ENCODE results near the gene SSTR5.

The SSTR5 gene

DNA sequence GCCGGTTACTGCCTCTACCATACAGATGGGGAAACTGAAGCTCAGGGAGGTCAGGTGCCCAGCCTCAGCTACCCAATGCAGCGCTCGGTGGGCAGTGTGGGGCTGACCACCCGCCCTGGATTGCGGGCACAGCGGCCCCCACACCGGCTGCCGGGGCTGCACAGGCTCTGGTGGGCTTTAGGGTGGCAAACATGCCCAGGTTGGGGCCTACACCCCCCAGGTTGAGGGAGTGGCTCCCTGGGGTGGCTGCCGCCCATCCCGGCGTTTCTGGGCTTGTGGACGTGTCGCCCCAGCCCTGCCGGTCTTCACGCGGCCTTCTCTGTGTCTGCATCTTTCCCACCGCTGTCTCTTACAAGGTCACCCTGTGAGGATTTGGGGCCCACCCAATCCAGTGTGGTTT is 40.9 kb upstream of the SSTR5 start:
- no peaks in the 10 kb centered on the region for H3K79me2 ChIP-seq
- no peaks in the 10 kb centered on the region for H3K36me3 ChIP-seq (ENCODE audit: control insufficient read depth, insufficient read depth, low read length)
- H3K9ac ChIP-seq = no peak overlapping the region
- no peak overlapping the region for H2AFZ ChIP-seq
- TF ChIP-seq, protein P1, sequence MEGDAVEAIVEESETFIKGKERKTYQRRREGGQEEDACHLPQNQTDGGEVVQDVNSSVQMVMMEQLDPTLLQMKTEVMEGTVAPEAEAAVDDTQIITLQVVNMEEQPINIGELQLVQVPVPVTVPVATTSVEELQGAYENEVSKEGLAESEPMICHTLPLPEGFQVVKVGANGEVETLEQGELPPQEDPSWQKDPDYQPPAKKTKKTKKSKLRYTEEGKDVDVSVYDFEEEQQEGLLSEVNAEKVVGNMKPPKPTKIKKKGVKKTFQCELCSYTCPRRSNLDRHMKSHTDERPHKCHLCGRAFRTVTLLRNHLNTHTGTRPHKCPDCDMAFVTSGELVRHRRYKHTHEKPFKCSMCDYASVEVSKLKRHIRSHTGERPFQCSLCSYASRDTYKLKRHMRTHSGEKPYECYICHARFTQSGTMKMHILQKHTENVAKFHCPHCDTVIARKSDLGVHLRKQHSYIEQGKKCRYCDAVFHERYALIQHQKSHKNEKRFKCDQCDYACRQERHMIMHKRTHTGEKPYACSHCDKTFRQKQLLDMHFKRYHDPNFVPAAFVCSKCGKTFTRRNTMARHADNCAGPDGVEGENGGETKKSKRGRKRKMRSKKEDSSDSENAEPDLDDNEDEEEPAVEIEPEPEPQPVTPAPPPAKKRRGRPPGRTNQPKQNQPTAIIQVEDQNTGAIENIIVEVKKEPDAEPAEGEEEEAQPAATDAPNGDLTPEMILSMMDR (IDR thresholded peaks at IDR 0.05) = no peak
- H3K27ac ChIP-seq = no peak overlapping the region
- no peaks in the 10 kb centered on the region for H3K9me3 ChIP-seq (ENCODE audit: control insufficient read depth, low read length)
- no peaks in the 10 kb centered on the region for H3K4me1 ChIP-seq
- no peak overlapping the region for H3K4me2 ChIP-seq (ENCODE audit: low read length)
- H3K27me3 ChIP-seq (ENCODE audit: control insufficient read depth, insufficient read depth, low read length) = no peaks in the 10 kb centered on the region
- H3K4me3 ChIP-seq (ENCODE audit: low read depth, low read length) = no peak overlapping the region

DNA sequence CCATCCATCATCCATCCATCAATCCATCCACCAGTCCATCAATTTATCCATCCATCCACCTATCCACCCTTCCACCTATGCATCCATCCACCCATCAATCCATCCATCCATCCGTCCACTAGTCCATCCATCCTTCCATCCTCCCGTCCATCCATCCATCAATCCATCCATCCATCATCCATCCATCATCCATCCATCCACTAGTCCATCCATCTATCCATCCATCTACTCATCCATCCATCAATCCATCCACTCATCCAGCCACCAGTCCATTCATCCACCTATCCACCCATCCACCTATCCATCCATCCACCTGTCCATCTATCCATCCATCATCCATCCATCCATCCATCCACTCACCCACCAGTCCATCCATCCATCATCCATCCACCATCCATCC is 39.9 kb upstream of the SSTR5 start:
- Histone ChIP-seq H3K27ac (no peak overlapping the region), H3K4me1 (no peaks in the 10 kb centered on the region), H2AFZ (no peak overlapping the region), H3K36me3 (ENCODE audit: control insufficient read depth, insufficient read depth, low read length) (no peaks in the 10 kb centered on the region), H3K27me3 (ENCODE audit: control insufficient read depth, insufficient read depth, low read length) (no peaks in the 10 kb centered on the region), H3K9ac (no peak overlapping the region), H3K4me3 (ENCODE audit: low read depth, low read length) (no peak overlapping the region), H3K79me2 (no peaks in the 10 kb centered on the region), H3K9me3 (ENCODE audit: control insufficient read depth, low read length) (no peaks in the 10 kb centered on the region), H3K4me2 (ENCODE audit: low read length) (no peak overlapping the region)
- TF ChIP-seq, protein P1 (IDR thresholded peaks at IDR 0.05) = no peak

DNA sequence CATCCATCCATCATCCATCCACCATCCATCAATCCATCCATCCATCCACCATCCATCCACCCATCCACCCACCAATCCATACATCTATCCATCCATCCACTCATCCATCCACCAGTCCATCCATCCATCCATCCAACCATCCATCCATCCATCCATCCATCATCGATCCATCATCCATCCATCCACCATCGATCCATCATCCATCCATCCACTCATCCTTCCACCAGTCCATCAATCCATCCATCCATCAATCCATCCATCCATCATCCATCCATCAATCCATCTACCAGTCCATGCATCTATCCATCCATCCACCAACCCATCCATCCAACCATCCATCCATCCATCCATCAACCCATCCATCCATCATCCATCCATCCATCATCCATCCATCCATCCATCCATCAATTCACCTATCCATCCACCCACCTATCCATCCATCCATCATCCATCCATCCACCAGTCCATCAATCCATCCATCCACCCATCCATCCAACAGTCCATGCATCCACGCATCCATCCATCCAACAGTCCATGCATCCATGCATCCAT is 39.3 kb upstream of the SSTR5 start:
- Histone ChIP-seq H3K9me3 (ENCODE audit: control insufficient read depth, low read length) (no peaks in the 10 kb centered on the region), H3K27ac (no peak overlapping the region), H3K9ac (no peak overlapping the region), H3K4me1 (no peaks in the 10 kb centered on the region), H3K79me2 (no peaks in the 10 kb centered on the region), H2AFZ (no peak overlapping the region), H3K27me3 (ENCODE audit: control insufficient read depth, insufficient read depth, low read length) (no peaks in the 10 kb centered on the region), H3K4me2 (ENCODE audit: low read length) (no peak overlapping the region), H3K4me3 (ENCODE audit: low read depth, low read length) (no peak overlapping the region), H3K36me3 (ENCODE audit: control insufficient read depth, insufficient read depth, low read length) (no peaks in the 10 kb centered on the region)
- TF ChIP-seq, protein P1 (IDR thresholded peaks at IDR 0.05) = no peak

DNA sequence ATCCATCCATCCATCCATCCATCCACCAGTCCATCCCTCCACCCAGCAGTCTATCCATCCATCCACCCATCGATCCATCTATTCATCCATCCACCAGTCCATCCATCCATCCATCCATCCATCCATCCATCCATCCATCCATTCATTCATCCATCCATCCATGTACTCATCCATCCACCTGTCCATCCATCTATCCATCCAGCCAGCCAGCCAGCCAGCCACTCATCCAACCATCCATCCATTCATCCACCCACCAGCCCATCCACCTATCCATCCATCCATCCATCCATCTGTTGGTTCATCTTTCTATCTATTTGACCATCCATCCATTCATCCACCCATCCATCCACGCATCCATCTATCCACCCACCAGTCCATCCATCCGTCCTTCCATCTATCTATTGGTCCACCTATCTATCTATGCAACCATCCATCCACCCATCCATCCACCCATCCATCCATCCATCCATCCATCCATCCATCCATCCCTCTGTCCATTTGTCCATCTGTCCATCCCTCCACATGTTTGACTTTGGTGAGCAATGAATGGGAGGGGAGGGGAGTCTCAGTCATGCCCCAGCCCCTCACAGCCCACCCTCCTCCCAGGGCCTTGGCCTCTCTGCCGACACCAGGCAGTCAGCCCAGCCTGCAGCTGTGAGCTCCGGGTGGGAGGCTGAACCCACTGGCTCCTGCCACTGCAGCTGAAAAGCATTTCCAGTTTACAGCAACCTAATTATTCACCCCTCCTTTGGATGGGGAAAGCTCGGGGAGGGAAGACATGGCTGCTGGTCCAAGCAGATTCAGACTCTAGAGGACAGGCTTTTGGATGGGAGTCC is 38.1 kb upstream of the SSTR5 start:
- Histone ChIP-seq H3K27me3 (ENCODE audit: control insufficient read depth, insufficient read depth, low read length) (no peaks in the 10 kb centered on the region), H3K36me3 (ENCODE audit: control insufficient read depth, insufficient read depth, low read length) (no peaks in the 10 kb centered on the region), H3K4me1 (no peaks in the 10 kb centered on the region), H3K4me3 (ENCODE audit: low read depth, low read length) (no peak overlapping the region), H3K79me2 (no peaks in the 10 kb centered on the region), H3K9me3 (ENCODE audit: control insufficient read depth, low read length) (no peaks in the 10 kb centered on the region), H3K27ac (no peak overlapping the region), H3K9ac (no peak overlapping the region), H2AFZ (no peak overlapping the region), H3K4me2 (ENCODE audit: low read length) (no peak overlapping the region)
- TF ChIP-seq, protein P1 (IDR thresholded peaks at IDR 0.05) = no peak

DNA sequence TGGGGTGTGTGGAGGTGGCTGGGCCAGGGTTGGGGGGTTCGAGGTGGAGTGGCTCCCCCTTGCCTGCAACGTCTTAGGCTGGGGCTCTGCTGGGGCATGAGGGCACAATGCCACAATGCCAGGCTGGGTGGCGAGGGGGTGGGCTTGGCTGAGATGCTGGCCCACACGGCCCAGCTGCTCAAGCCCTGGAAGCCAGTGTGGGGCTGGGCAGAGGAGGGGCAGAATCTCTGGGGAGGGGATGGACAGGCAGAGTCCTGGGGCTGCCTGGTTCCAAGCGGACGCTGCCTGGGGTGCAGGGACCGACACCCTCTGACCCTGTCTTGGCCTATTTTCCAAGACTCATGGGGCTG is 37.5 kb upstream of the SSTR5 start:
- no peaks in the 10 kb centered on the region for H3K9me3 ChIP-seq (ENCODE audit: control insufficient read depth, low read length)
- H3K27me3 ChIP-seq (ENCODE audit: control insufficient read depth, insufficient read depth, low read length) = no peaks in the 10 kb centered on the region
- H2AFZ ChIP-seq = no peak overlapping the region
- H3K4me1 ChIP-seq = no peaks in the 10 kb centered on the region
- H3K4me2 ChIP-seq (ENCODE audit: low read length) = no peak overlapping the region
- H3K27ac ChIP-seq = no peak overlapping the region
- H3K9ac ChIP-seq = no peak overlapping the region
- H3K79me2 ChIP-seq = no peaks in the 10 kb centered on the region
- TF ChIP-seq, protein P1 (IDR thresholded peaks at IDR 0.05) = no peak
- no peak overlapping the region for H3K4me3 ChIP-seq (ENCODE audit: low read depth, low read length)
- H3K36me3 ChIP-seq (ENCODE audit: control insufficient read depth, insufficient read depth, low read length) = no peaks in the 10 kb centered on the region

Measured in parathyroid adenoma (tissue), 2 donors.